ENCODE measurements around the gene USP34.

- TF ChIP-seq CTCF (conservative IDR thresholded peaks at IDR 0.05; ENCODE audit: low read depth in 2 of 2), result no peak
- no peak for TF ChIP-seq EZH2 (IDR thresholded peaks at IDR 0.05; ENCODE audit: low read depth, unreplicated experiment)
- no peak for TF ChIP-seq ETS1 (IDR thresholded peaks at IDR 0.05)
- no peak for TF ChIP-seq REST (IDR thresholded peaks at IDR 0.05; ENCODE audit: unreplicated experiment)
- TF ChIP-seq JUNB (IDR thresholded peaks at IDR 0.05; ENCODE audit: unreplicated experiment), result no peak
- TF ChIP-seq CREB1 (CRISPR knock-in tag; IDR thresholded peaks at IDR 0.05; ENCODE audit: low read depth), result no peak
- no peak for TF ChIP-seq EZH2phosphoT487 (IDR thresholded peaks at IDR 0.05; ENCODE audit: unreplicated experiment)
- no peak for TF ChIP-seq POLR2AphosphoS5 (IDR thresholded peaks at IDR 0.05; ENCODE audit: low read depth)
- no peak for TF ChIP-seq ZNF114 (CRISPR knock-in tag; IDR thresholded peaks at IDR 0.05)
- TF ChIP-seq STAT1 (IDR thresholded peaks at IDR 0.05; ENCODE audit: unreplicated experiment), result no peak
- TF ChIP-seq ZNF331 (CRISPR knock-in tag; IDR thresholded peaks at IDR 0.05; ENCODE audit: low read depth), result no peak
- no peak for TF ChIP-seq NANOG (IDR thresholded peaks at IDR 0.05; ENCODE audit: borderline replicate concordance)
- TF ChIP-seq ZNF462 (CRISPR knock-in tag; IDR thresholded peaks at IDR 0.05), result no peak
Observed at GRCh38 chr2:61415265-61415664, 55.6 kb downstream of the USP34 start.
